H9 (cell line): ENCODE results near the gene CASP6. TPM values are rescaled to one million over a fixed set of nuclear protein-coding genes. Genes with fewer than 3 reads are reported as not detected.
"Not testable (repeated sequence)": the region's sequence is repeated elsewhere in the genome, so short reads cannot be mapped to it uniquely, and the experiment has no call there.

ENCODE experiments used
- DNase-seq: peaks from one replicate; pipeline ENCODE4 v3.0.0-alpha.2; 2017
- H2AFZ ChIP-seq: one replicate; pipeline ENCODE4 v1.6.1; 2013; ENCODE audit warnings: mild to moderate bottlenecking, low read length, control low read depth, moderate library complexity
- H2AK5ac ChIP-seq: 2 replicates; pipeline ENCODE4 v1.6.1; 2013; ENCODE audit warnings: low read length, control low read depth, mixed read lengths; ENCODE audit not compliant: insufficient read length
- H2BK120ac ChIP-seq: one replicate; pipeline ENCODE4 v1.6.1; 2013; ENCODE audit warnings: low read depth, mild to moderate bottlenecking, low read length, control low read depth, inconsistent platforms; ENCODE audit not compliant: poor library complexity, severe bottlenecking
- H2BK12ac ChIP-seq: 2 replicates; pipeline ENCODE4 v1.6.1; 2013; ENCODE audit warnings: low read length, control low read depth, mixed read lengths, low read depth; ENCODE audit not compliant: insufficient read length
- H2BK15ac ChIP-seq: 2 replicates; pipeline ENCODE4 v1.6.1; 2013; ENCODE audit warnings: low read depth, low read length, control low read depth
- H2BK20ac ChIP-seq: one replicate; pipeline ENCODE4 v1.6.1; 2013; ENCODE audit warnings: low read depth, mild to moderate bottlenecking, low read length, control low read depth, inconsistent platforms; ENCODE audit not compliant: poor library complexity, severe bottlenecking
- H2BK5ac ChIP-seq: 2 replicates; pipeline ENCODE4 v1.6.1; 2013; ENCODE audit warnings: low read length, control low read depth, mixed read lengths; ENCODE audit not compliant: insufficient read length
- H3K14ac ChIP-seq: 2 replicates; pipeline ENCODE4 v1.6.1; 2013; ENCODE audit warnings: low read length, control low read depth; ENCODE audit not compliant: insufficient read depth
- H3K18ac ChIP-seq: 2 replicates; pipeline ENCODE4 v1.6.1; 2013; ENCODE audit warnings: low read depth, mild to moderate bottlenecking, mixed read lengths, low read length, control low read depth; ENCODE audit not compliant: insufficient read length
- H3K23ac ChIP-seq: 2 replicates; pipeline ENCODE4 v1.6.1; 2013; ENCODE audit warnings: low read length, control low read depth, mixed read lengths, low read depth; ENCODE audit not compliant: insufficient read length
- H3K23me2 ChIP-seq: 2 replicates; pipeline ENCODE4 v1.6.1; 2013; ENCODE audit warnings: low read depth, mild to moderate bottlenecking, mixed read lengths, low read length, control low read depth; ENCODE audit not compliant: insufficient read length, poor library complexity, severe bottlenecking
- H3K27ac ChIP-seq: 2 replicates; pipeline ENCODE4 v1.5.1; 2013; ENCODE audit warnings: low read length, control low read depth, mixed read lengths, low read depth; ENCODE audit not compliant: insufficient read length
- H3K27me3 ChIP-seq: 2 replicates; pipeline ENCODE4 v1.6.1; 2013; ENCODE audit warnings: low read length, control low read depth, inconsistent platforms; ENCODE audit not compliant: insufficient read depth
- H3K4ac ChIP-seq: 2 replicates; pipeline ENCODE4 v1.6.1; 2013; ENCODE audit warnings: low read depth, mild to moderate bottlenecking, control low read depth, inconsistent platforms, low read length, moderate library complexity
- H3K4me1 ChIP-seq: 2 replicates; pipeline ENCODE4 v1.6.1; 2013; ENCODE audit warnings: low read length, control low read depth, inconsistent platforms; ENCODE audit not compliant: insufficient read depth
- H3K4me2 ChIP-seq: 2 replicates; pipeline ENCODE4 v1.6.1; 2013; ENCODE audit warnings: low read length, control low read depth, mixed read lengths; ENCODE audit not compliant: insufficient read length, insufficient read depth
- H3K56ac ChIP-seq: 2 replicates; pipeline ENCODE4 v1.6.1; 2013; ENCODE audit warnings: low read depth, mild to moderate bottlenecking, mixed read lengths, low read length, control low read depth; ENCODE audit not compliant: insufficient read length
- H3K79me1 ChIP-seq: 2 replicates; pipeline ENCODE4 v1.6.1; 2013; ENCODE audit warnings: low read depth, mild to moderate bottlenecking, moderate library complexity, low read length, control low read depth, inconsistent platforms; ENCODE audit not compliant: insufficient read depth, poor library complexity, severe bottlenecking
- H3K79me2 ChIP-seq: 2 replicates; pipeline ENCODE4 v1.6.1; 2013; ENCODE audit warnings: low read length, control low read depth, inconsistent platforms; ENCODE audit not compliant: insufficient read depth
- H3K9ac ChIP-seq: 2 replicates; pipeline ENCODE4 v1.6.1; 2013; ENCODE audit warnings: low read length, control low read depth, mixed read lengths; ENCODE audit not compliant: insufficient read length; ENCODE audit errors: extremely low read depth
- H3K9me3 ChIP-seq: one replicate; pipeline ENCODE4 v1.6.1; 2013; ENCODE audit warnings: low read depth, low read length, inconsistent platforms; ENCODE audit not compliant: control insufficient read depth
- H3T11ph ChIP-seq: one replicate; pipeline ENCODE4 v1.6.1; 2013; ENCODE audit warnings: mild to moderate bottlenecking, low read length, control low read depth, inconsistent platforms
- H4K20me1 ChIP-seq: one replicate; pipeline ENCODE4 v1.6.1; 2013; ENCODE audit not compliant: control insufficient read depth, insufficient read length, insufficient read depth
- H4K5ac ChIP-seq: 2 replicates; pipeline ENCODE4 v1.6.1; 2013; ENCODE audit warnings: low read depth, mild to moderate bottlenecking, mixed read lengths, low read length, control low read depth; ENCODE audit not compliant: insufficient read length
- H4K8ac ChIP-seq: replicated peaks from 2 replicates; pipeline ENCODE4 v1.6.1; 2013; ENCODE audit warnings: low read length, control low read depth, mixed read lengths, low read depth; ENCODE audit not compliant: insufficient read length
- H4K91ac ChIP-seq: 2 replicates; pipeline ENCODE4 v1.6.1; 2013; ENCODE audit warnings: low read depth, mild to moderate bottlenecking, moderate library complexity, mixed read lengths, low read length, control low read depth; ENCODE audit not compliant: insufficient read length
- H3K27ac Mint-ChIP-seq, 3 experiments: 2 replicates in 2 of 3; 3 replicates in 1 of 3; pipeline ENCODE4 v1.8.0; 2020 to 2021; ENCODE audit warnings: mixed read lengths in 3 of 3, mild to moderate bottlenecking in 1 of 3, moderate library complexity in 1 of 3
- H3K27me3 Mint-ChIP-seq: 2 replicates; pipeline ENCODE4 v1.8.0; 2021; ENCODE audit warnings: low read depth, mild to moderate bottlenecking, moderate library complexity, mixed read lengths
- H3K36me3 Mint-ChIP-seq, 3 experiments: 2 replicates in 2 of 3; 3 replicates in 1 of 3; pipeline ENCODE4 v1.8.0; 2020 to 2021; ENCODE audit warnings: low read depth in 3 of 3, mixed read lengths in 3 of 3; ENCODE audit not compliant: insufficient read depth in 1 of 3
- H3K4me1 Mint-ChIP-seq, 2 experiments: 2 replicates each; pipeline ENCODE4 v1.8.0; 2020; ENCODE audit warnings: mixed read lengths in 2 of 2
- H3K4me3 Mint-ChIP-seq, 2 experiments: 2 replicates in 1 of 2; 3 replicates in 1 of 2; pipeline ENCODE4 v1.8.0; 2020 to 2021; ENCODE audit warnings: mild to moderate bottlenecking in 2 of 2, mixed read lengths in 2 of 2, moderate library complexity in 1 of 2
- H3K9me3 Mint-ChIP-seq, 2 experiments: 2 replicates in 1 of 2; 3 replicates in 1 of 2; pipeline ENCODE4 v1.8.0; 2020; ENCODE audit warnings: mild to moderate bottlenecking in 2 of 2, mixed read lengths in 2 of 2, moderate library complexity in 1 of 2
- WGBS: extraction: QIAGEN DNeasy Blood & Tissue Kit; methylation state at CpG from one replicate; pipeline ENCODE4 v1.1.7; 2013; ENCODE audit warnings: missing lambda C conversion rate, low lambda C conversion rate, mixed read lengths; ENCODE audit not compliant: insufficient read length; ENCODE audit errors: extremely low coverage; 5-methylcytosine and 5-hydroxymethylcytosine counted together
- total RNA-seq: library from RNA; stranded (reverse); gene quantifications from 2 replicates; pipeline ENCODE4 v1.2.1, GENCODE V29; 2021

Gene CASP6
- total RNA-seq, 1 experiment from 2014 or later: 25.2 TPM

- H2AK5ac ChIP-seq, H3K79me1 ChIP-seq, H3K23ac ChIP-seq, H3K23me2 ChIP-seq, H4K91ac ChIP-seq, H3K27me3 ChIP-seq, H3K4me2 ChIP-seq, H3K4ac ChIP-seq, H3K27me3 Mint-ChIP-seq, H3K9me3 ChIP-seq, H2BK20ac ChIP-seq, H3K4me3 Mint-ChIP-seq, H3K27ac Mint-ChIP-seq, H3K14ac ChIP-seq, H3K56ac ChIP-seq, H2BK15ac ChIP-seq, H3K4me1 ChIP-seq, H3K79me2 ChIP-seq, DNase-seq, H2AFZ ChIP-seq, H3K9ac ChIP-seq, H4K5ac ChIP-seq, H2BK5ac ChIP-seq, H2BK120ac ChIP-seq, H2BK12ac ChIP-seq, H4K20me1 ChIP-seq, H3K18ac ChIP-seq, H4K8ac ChIP-seq, H3K27ac ChIP-seq, H3T11ph ChIP-seq: not testable (repeated sequence)
- H3K4me1 Mint-ChIP-seq: peaks cover 21 to 25% of the 10 kb centered on the region in 2 experiments
- peaks cover 21 to 26% of the 10 kb centered on the region in 2 experiments for H3K9me3 Mint-ChIP-seq
- no CpG with 5 or more reads among the region's 28 CpGs for WGBS
- H3K36me3 Mint-ChIP-seq: peaks cover 20 to 38% (median 26%) of the 10 kb centered on the region in 3 experiments
Measured at GRCh38 chr4:109678472-109678871, 24.8 kb downstream of the CASP6 start.
